Pancreas (tissue), 10 donors: Measurements from ENCODE around the gene ZBTB16. TPM values are rescaled to one million over a fixed set of nuclear protein-coding genes. Genes with fewer than 3 reads are reported as not detected.
A peak's percentile ranks its signal among the peaks of the same experiment; 100 is the strongest.

ENCODE experiments used
- ATAC-seq, 4 donors: fragments of 200-7000 bp; cut with Tn5 transposase; one replicate each; pipeline versions ENCODE4 v1.8.0 to v1.9.1; 2020; ENCODE audit warnings: mild to moderate bottlenecking in 4 of 4, moderate library complexity in 4 of 4
- DNase-seq, 6 donors: peaks; one replicate each; pipeline ENCODE4 v3.0.0-alpha.2; 2020
- FAIRE-seq: peaks from 2 replicates; lab custom pipeline; 2012; peaks lifted over from hg19 to GRCh38; lab: Jason Lieb, UNC
- H3K27ac ChIP-seq, 4 donors: fragments of 200-600 bp; sonication (generic); 1 replicate in 3 of 4; 2 replicates in 1 of 4; pipeline versions ENCODE4 v1.5.0 to v1.8.0; 2020
- H3K27me3 ChIP-seq, 4 donors: fragments of 200-600 bp; one replicate each; pipeline ENCODE4 v1.8.0; 2021
- H3K36me3 ChIP-seq, 3 donors: fragments of 200-600 bp; sonication (generic) in 1 of 3; one replicate each; pipeline versions ENCODE4 v1.5.0 to v1.8.0; 2020 to 2021
- H3K4me1 ChIP-seq, 3 donors: fragments of 200-600 bp; one replicate each; pipeline ENCODE4 v1.8.0; 2021
- H3K4me3 ChIP-seq, 4 donors: fragments of 200-600 bp; sonication (generic) in 2 of 4; one replicate each; pipeline versions ENCODE4 v1.5.0 to v1.8.0; 2020 to 2021
- H3K9me3 ChIP-seq, 4 donors: fragments of 200-600 bp; one replicate each; pipeline ENCODE4 v1.8.0; 2021
- WGBS, 2 donors: extraction: QIAGEN DNeasy Blood & Tissue Kit; methylation state at CpG; one replicate each; pipeline ENCODE4 v1.1.7; 2013; 5-methylcytosine and 5-hydroxymethylcytosine counted together
- intact Hi-C, 3 donors: fragments of 100-400 bp; cut with DNase I; formaldehyde crosslinking; loops; one replicate each; pipeline versions ENCODE4 v1.11.1 to v1.14.2; 2022
- polyA plus RNA-seq, 2 donors: library from polyadenylated mRNA; stranded (reverse); fragments of 200-250 nt; gene quantifications; one replicate each; pipeline ENCODE4 v1.2.3, GENCODE V29; 2013
- total RNA-seq, 6 donors: library from RNA; stranded (reverse); fragmentation: NEBNext Ultra II Directional in 4 of 6; extraction: Animal tissue kit (Norgen Biotek cat#: 25700) in 4 of 6; gene quantifications; one replicate each; pipeline versions ENCODE4 v1.2.1 to v1.2.4, GENCODE V29; 2021 to 2023
- TF ChIP-seq, protein P1 (sequence below), 4 donors: fragments of 200-600 bp; sonication (generic) in 3 of 4; IDR thresholded peaks; one replicate each; pipeline versions ENCODE4 v1.5.0 to v1.8.0; 2021; ENCODE audit warnings: antibody characterized with exemption in 4 of 4
- donor health status: healthy with polysubstance abuse.
- donor health status: DM: no; HTN: no; CAD: no; lungs with moderate emphysema.
- donor health status: DM: no; HTN: no; CAD: no.
- donor health status: control.
- donor health status: control.
- donor health status: Bipolar disorder and iron deficiency.
- donor health status: DM: yes; HTN: yes; CAD: no.
- donor health status: DM: no; HTN: no; CAD: no.
- donor health status: DM: no; HTN: no; CAD: no.
- donor health status: DM: yes; HTN: yes; CAD: no.

Gene ZBTB16
- total and polyA plus RNA-seq, 8 donors: 8.1 to 76.4 (median 42.3) TPM

DNA sequence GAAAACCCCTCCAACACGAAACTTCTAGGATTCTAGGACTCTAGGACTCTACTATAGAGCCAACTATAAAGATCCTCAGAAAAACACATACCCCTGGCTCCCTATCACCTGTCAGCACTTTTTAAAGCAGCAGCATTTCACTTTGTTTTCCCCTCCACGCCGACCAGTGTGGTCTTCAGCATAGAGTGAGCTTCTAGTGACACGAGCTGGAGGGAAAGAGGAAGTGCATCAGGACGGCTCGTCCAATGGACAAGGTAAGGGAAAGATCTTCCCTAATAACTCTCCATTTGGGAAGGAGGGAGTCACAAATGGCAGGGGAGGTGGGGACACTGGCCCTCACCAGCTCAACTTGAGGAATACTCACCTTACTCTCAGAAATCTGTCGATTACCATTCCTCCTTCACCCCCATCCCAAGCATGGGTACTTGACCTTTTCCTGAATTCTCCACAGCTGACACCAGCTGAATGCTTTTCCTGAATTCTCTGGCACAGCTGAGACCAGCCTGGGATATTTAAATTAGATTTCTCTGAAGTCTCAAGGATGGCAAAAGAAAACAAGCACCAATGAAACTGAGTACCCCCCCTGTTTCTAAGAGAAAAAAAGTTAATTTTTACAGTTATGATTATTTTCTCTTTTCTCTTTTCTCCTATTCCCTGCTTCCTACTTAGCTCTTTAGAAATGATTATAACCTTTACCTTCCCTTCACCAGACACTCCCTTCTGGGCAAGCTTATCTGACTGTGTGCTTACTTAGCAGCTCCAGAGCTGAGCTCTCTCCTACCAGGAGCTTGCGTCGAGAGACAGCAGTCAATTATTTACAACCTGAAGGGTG lies 203.4 kb downstream of the ZBTB16 start:
- Histone ChIP-seq H3K36me3 (no peaks in the 10 kb centered on the region), H3K4me1 (peaks cover 0 to 9% (median 8%) of the 10 kb centered on the region in 3 donors), H3K27me3 (no peaks in the 10 kb centered on the region), H3K4me3 (no peak overlapping the region), H3K9me3 (no peaks in the 10 kb centered on the region), H3K27ac (no peak overlapping the region)
- DNase-seq (peak in 2 of 6 donors; percentile 24 to 38), ATAC-seq (peak in 3 of 4 donors; percentile 49 to 78 (median 67)), FAIRE-seq (no peak)
- intact Hi-C loops: loop anchor here in 2 of 3 donors (5.0 to 10.0 kb wide), 4 partner anchors 266 to 368 kb away; partner anchors contain the start of gene HTR3B (in 1 of the 2)
- WGBS, 2 donors: 13 to 17% methylated on average over 9 of the region's 9 CpGs
- TF ChIP-seq, protein P1, sequence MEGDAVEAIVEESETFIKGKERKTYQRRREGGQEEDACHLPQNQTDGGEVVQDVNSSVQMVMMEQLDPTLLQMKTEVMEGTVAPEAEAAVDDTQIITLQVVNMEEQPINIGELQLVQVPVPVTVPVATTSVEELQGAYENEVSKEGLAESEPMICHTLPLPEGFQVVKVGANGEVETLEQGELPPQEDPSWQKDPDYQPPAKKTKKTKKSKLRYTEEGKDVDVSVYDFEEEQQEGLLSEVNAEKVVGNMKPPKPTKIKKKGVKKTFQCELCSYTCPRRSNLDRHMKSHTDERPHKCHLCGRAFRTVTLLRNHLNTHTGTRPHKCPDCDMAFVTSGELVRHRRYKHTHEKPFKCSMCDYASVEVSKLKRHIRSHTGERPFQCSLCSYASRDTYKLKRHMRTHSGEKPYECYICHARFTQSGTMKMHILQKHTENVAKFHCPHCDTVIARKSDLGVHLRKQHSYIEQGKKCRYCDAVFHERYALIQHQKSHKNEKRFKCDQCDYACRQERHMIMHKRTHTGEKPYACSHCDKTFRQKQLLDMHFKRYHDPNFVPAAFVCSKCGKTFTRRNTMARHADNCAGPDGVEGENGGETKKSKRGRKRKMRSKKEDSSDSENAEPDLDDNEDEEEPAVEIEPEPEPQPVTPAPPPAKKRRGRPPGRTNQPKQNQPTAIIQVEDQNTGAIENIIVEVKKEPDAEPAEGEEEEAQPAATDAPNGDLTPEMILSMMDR (IDR thresholded peaks at IDR 0.05): peak in 3 of 4 donors; percentile 39 to 44 (median 39)

DNA sequence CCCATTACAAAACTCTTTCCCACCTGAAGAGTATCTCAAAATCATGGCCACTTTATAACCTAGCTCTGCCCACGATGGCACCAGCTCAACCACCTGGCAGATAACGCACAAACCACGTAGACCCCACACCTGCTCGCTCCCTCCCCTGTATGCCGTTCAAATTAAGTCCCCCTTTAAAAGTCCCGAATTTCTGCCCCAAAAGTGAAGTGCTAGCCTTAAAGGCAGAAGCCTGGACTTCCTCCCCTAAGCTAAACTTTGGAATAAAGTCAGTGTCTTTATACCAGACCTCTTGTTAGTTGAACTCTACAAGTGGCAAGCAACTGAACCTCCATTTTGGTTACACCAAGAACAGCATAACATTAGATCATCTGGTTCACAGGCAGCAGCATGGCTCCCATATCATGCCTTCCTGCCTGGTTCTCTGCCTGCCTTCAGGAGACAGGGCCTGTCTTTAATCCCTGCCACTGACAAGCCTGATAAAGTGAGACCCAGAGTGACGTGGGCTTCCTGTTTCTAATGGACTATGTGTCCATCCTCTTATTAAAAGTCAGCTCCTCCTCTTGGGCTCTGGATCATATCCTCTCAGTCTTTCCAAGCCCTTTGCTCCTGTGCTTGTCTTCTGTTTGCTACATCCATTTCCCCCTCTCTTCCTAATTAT lies 204.1 kb downstream of the ZBTB16 start:
- FAIRE-seq: no peak
- no peak for ATAC-seq

DNA sequence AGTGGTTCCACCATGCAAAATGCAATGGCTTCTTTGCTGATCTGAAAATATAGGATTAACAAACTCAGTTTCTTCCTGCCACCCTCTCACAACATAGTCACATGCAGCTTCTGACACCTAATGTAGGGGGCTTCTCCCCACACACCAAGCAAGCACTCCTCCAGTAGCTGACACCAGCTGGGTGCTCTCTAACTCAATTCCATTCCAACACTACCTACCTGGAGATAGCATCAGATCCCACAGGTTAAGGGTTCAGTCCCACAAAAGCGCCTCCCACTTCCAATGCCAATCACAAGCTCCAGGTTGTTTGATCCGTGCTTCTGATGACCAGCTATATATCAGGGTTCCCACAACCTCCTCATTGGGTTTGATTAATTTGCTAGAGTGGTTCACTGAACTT lies 204.9 kb downstream of the ZBTB16 start:
- DNase-seq (no peak), ATAC-seq (no peak), FAIRE-seq (no peak)
- no peak overlapping the region for H3K4me3 ChIP-seq
- H3K27ac ChIP-seq: no peak overlapping the region
- H3K4me1 ChIP-seq: peaks cover 0 to 9% (median 8%) of the 10 kb centered on the region in 3 donors
- no peaks in the 10 kb centered on the region for H3K36me3 ChIP-seq
- TF ChIP-seq, protein P1 (IDR thresholded peaks at IDR 0.05): no peak
- H3K27me3 ChIP-seq: no peaks in the 10 kb centered on the region
- WGBS, 2 donors: 79 to 89% methylated on average over 2 of the region's 2 CpGs
- no peaks in the 10 kb centered on the region for H3K9me3 ChIP-seq
- intact Hi-C loops: loop anchor here in 2 of 3 donors (5.0 to 10.0 kb wide), 4 partner anchors 267 to 370 kb away; partner anchors contain the start of gene HTR3B (in 1 of the 2)

More for the DNA sequence above, 204.1 kb downstream of the ZBTB16 start:
- Histone ChIP-seq H3K27me3 (no peaks in the 10 kb centered on the region), H3K4me1 (peaks cover 0 to 9% (median 8%) of the 10 kb centered on the region in 3 donors), H3K36me3 (no peaks in the 10 kb centered on the region), H3K9me3 (no peaks in the 10 kb centered on the region), H3K27ac (no peak overlapping the region), H3K4me3 (no peak overlapping the region)
- TF ChIP-seq, protein P1 (IDR thresholded peaks at IDR 0.05): no peak
- intact Hi-C loops: loop anchor here in 2 of 3 donors (5.0 to 10.0 kb wide), 4 partner anchors 266 to 369 kb away; partner anchors contain the start of gene HTR3B (in 1 of the 2)
- no peak for DNase-seq
- WGBS, 2 donors: 48 to 50% methylated on average over 7 of the region's 7 CpGs

DNA sequence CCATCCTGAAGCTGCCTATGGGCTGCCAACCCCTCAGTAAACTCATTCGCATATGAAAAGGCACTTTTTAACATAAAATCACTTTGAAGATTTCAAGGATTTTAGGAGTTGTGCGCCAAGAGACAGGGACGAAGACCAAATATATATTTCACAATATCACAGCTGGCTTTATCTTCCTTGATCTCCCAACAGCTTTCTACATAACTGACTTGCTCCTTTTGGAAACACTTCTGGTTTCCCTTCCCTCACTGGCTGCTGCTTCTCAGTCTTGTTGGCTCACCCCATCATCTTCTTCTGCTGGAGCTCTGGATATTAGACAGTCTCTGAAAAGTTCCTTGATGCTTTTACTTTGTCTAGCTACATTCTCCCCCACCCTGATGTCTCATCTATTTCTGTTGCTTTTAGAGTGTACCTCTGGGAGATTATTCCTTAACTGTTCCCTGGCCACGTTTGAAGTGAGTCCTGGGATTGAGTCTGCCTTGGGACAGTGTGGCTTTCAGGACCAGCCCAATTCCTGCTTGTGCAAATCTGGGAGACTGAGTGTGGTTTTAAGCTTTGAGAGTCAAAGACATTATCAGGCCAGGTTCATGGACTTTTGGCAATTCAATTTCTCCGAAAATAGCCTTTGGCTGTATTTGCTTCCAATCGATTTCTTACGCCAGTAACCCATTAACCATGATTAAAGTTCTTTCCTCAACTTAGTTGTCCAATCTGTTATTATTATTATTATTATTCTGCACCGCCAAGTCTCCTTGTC lies 205.8 kb downstream of the ZBTB16 start:
- TF ChIP-seq, protein P1 (IDR thresholded peaks at IDR 0.05): no peak
- peak in 1 of 4 donors; percentile 4 for ATAC-seq
- Histone ChIP-seq H3K9me3 (peaks cover 0 to 3% (median 0%) of the 10 kb centered on the region in 4 donors), H3K27ac (no peak overlapping the region), H3K36me3 (no peaks in the 10 kb centered on the region), H3K27me3 (no peaks in the 10 kb centered on the region), H3K4me3 (no peak overlapping the region), H3K4me1 (peaks cover 0 to 9% (median 8%) of the 10 kb centered on the region in 3 donors)
- FAIRE-seq: no peak
- no peak for DNase-seq
- intact Hi-C loops: loop anchor here in 1 of 3 donors (10.0 kb wide), 1 partner anchor 370 kb away; no protein-coding TSS in a partner anchor
- WGBS, 2 donors: 35 to 48% methylated on average over 8 of the region's 8 CpGs
